Prostate gland (tissue), 2 donors: ENCODE results near the gene CCR1.

Experiments used
- POLR2A ChIP-seq: fragments of 450-650 bp; IDR thresholded peaks from one replicate; pipeline ENCODE4 v1.6.1; 2016; ENCODE audit warnings: antibody characterized with exemption, mild to moderate bottlenecking
- TF ChIP-seq, protein P1 (sequence below), 4 experiments: fragments of 200-600 bp in 2 of 4; fragments of 450-650 bp in 2 of 4; sonication (generic) in 2 of 4; IDR thresholded peaks; 1 replicate in 3 of 4; 2 replicates in 1 of 4; pipeline ENCODE4 v1.5.1; 2016 to 2019; ENCODE audit warnings: antibody characterized with exemption in 4 of 4, mild to moderate bottlenecking in 2 of 4, moderate library complexity in 2 of 4

DNA sequence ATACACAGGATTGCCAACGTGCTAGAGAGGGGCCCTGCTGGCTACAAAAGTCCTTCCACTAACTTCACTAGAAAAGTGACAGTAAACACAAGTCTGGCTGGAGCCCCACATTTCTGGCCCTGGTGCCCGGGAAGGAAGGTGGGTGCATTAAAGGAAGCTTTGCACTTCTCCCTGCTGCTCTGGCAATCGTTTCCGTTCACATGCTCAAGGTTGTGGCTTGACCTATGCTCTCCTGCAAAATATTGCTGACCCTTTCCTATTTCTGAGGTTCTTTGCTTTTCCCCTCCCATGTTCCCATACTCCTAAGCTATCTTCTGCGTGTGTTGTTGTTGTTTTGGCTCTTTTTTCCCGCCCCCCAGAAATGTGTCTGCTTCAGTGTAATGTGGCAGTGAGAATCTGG lies 25.1 kb upstream of the CCR1 start:
- TF ChIP-seq, protein P1, sequence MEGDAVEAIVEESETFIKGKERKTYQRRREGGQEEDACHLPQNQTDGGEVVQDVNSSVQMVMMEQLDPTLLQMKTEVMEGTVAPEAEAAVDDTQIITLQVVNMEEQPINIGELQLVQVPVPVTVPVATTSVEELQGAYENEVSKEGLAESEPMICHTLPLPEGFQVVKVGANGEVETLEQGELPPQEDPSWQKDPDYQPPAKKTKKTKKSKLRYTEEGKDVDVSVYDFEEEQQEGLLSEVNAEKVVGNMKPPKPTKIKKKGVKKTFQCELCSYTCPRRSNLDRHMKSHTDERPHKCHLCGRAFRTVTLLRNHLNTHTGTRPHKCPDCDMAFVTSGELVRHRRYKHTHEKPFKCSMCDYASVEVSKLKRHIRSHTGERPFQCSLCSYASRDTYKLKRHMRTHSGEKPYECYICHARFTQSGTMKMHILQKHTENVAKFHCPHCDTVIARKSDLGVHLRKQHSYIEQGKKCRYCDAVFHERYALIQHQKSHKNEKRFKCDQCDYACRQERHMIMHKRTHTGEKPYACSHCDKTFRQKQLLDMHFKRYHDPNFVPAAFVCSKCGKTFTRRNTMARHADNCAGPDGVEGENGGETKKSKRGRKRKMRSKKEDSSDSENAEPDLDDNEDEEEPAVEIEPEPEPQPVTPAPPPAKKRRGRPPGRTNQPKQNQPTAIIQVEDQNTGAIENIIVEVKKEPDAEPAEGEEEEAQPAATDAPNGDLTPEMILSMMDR (IDR thresholded peaks at IDR 0.05), result no peak
- TF ChIP-seq POLR2A, result no peak
